K562 (cell line): ENCODE results near the gene TBXAS1. TPM values are rescaled to one million over a fixed set of nuclear protein-coding genes. Genes with fewer than 3 reads are reported as not detected.

ENCODE experiments used
- AFF4 ChIP-seq: sonication (generic); formaldehyde crosslinking; IDR thresholded peaks from 2 replicates; pipeline ENCODE4 v1.8.0; 2023; ENCODE audit warnings: mild to moderate bottlenecking, missing genetic modification reagents
- KAT2B ChIP-seq: IDR thresholded peaks from one replicate; pipeline ENCODE4 v1.6.1; 2012; ENCODE audit warnings: low read depth, mild to moderate bottlenecking, control low read depth, inconsistent platforms, low read length, moderate library complexity
- MBD2 ChIP-seq: sonication (generic); IDR thresholded peaks from 2 replicates; pipeline ENCODE4 v1.6.1; 2016; ENCODE audit warnings: low read depth, borderline replicate concordance
- PBX2 ChIP-seq, 2 experiments: IDR thresholded peaks in 1 of 2; conservative IDR thresholded peaks in 1 of 2; 2 replicates each; pipeline ENCODE4 v1.6.1; 2016; ENCODE audit warnings: low read depth in 2 of 2, mild to moderate bottlenecking in 1 of 2, missing compliant biosample characterization in 1 of 2, missing genetic modification characterization in 1 of 2, moderate library complexity in 1 of 2
- SP1 ChIP-seq: sonication (generic); formaldehyde crosslinking; IDR thresholded peaks from 2 replicates; pipeline ENCODE4 v1.8.1; 2022; ENCODE audit warnings: mild to moderate bottlenecking, missing genetic modification reagents
- polyA plus RNA-seq, 8 experiments: library from polyadenylated mRNA; depleted of rRNA in 4 of 8; stranded (reverse) in 5 of 8; unstranded in 3 of 8; fragments of >200 nt; fragmentation: Nextera tagmentation in 2 of 8; fragmentation: Illumina TruSeq in 1 of 8; extraction: Ambion mirVana in 2 of 8; extraction: Trizol in 1 of 8; gene quantifications; 2 replicates each; pipeline versions ENCODE4 v1.2.1 to v1.2.3, GENCODE V29; 2011 to 2014; ENCODE audit warnings: inconsistent platforms in 1 of 8, missing spikeins in 1 of 8
- total RNA-seq, 7 experiments: library from RNA; depleted of rRNA in 6 of 7; stranded (reverse); fragments of >200 nt in 6 of 7; fragmentation: Illumina TruSeq in 2 of 7; extraction: Trizol in 2 of 7; gene quantifications; 2 replicates each; pipeline versions ENCODE4 v1.2.1 to v1.2.3, GENCODE V29; 2011 to 2021; ENCODE audit warnings: low replicate concordance in 1 of 7
- TF ChIP-seq, protein P1 (sequence below): fragments of 450-650 bp; IDR thresholded peaks from 2 replicates; pipeline ENCODE4 v1.6.1; 2016; ENCODE audit warnings: low read depth
- TF ChIP-seq, protein P2 (sequence below): fragments of 250-450 bp; sonication (Bioruptor Pico); IDR thresholded peaks from 2 replicates; pipeline ENCODE4 v1.8.0; 2022; ENCODE audit warnings: inconsistent platforms

The TBXAS1 gene
- total and polyA plus RNA-seq, 9 of the 15 experiments (the other 6 are each of a cell fraction or from before 2014, with no cell fraction given), result 1.1 to 8.3 (median 1.9) TPM

- TF ChIP-seq PBX2 (CRISPR knock-in tag; IDR thresholded peaks at IDR 0.05; ENCODE audit: low read depth), result peak; percentile 11; the same call in 1 of the 2 replicates
- TF ChIP-seq PBX2 (tag; conservative IDR thresholded peaks at IDR 0.05; ENCODE audit: low read depth), result peak; percentile 82
- TF ChIP-seq MBD2, result peak; percentile 64
- peak; percentile 60; the same call in 1 of the 2 replicates for TF ChIP-seq SP1 (CRISPR knock-in tag)
- no peak for TF ChIP-seq AFF4 (CRISPR knock-in tag)
- TF ChIP-seq KAT2B, result no peak
- TF ChIP-seq, protein P1, sequence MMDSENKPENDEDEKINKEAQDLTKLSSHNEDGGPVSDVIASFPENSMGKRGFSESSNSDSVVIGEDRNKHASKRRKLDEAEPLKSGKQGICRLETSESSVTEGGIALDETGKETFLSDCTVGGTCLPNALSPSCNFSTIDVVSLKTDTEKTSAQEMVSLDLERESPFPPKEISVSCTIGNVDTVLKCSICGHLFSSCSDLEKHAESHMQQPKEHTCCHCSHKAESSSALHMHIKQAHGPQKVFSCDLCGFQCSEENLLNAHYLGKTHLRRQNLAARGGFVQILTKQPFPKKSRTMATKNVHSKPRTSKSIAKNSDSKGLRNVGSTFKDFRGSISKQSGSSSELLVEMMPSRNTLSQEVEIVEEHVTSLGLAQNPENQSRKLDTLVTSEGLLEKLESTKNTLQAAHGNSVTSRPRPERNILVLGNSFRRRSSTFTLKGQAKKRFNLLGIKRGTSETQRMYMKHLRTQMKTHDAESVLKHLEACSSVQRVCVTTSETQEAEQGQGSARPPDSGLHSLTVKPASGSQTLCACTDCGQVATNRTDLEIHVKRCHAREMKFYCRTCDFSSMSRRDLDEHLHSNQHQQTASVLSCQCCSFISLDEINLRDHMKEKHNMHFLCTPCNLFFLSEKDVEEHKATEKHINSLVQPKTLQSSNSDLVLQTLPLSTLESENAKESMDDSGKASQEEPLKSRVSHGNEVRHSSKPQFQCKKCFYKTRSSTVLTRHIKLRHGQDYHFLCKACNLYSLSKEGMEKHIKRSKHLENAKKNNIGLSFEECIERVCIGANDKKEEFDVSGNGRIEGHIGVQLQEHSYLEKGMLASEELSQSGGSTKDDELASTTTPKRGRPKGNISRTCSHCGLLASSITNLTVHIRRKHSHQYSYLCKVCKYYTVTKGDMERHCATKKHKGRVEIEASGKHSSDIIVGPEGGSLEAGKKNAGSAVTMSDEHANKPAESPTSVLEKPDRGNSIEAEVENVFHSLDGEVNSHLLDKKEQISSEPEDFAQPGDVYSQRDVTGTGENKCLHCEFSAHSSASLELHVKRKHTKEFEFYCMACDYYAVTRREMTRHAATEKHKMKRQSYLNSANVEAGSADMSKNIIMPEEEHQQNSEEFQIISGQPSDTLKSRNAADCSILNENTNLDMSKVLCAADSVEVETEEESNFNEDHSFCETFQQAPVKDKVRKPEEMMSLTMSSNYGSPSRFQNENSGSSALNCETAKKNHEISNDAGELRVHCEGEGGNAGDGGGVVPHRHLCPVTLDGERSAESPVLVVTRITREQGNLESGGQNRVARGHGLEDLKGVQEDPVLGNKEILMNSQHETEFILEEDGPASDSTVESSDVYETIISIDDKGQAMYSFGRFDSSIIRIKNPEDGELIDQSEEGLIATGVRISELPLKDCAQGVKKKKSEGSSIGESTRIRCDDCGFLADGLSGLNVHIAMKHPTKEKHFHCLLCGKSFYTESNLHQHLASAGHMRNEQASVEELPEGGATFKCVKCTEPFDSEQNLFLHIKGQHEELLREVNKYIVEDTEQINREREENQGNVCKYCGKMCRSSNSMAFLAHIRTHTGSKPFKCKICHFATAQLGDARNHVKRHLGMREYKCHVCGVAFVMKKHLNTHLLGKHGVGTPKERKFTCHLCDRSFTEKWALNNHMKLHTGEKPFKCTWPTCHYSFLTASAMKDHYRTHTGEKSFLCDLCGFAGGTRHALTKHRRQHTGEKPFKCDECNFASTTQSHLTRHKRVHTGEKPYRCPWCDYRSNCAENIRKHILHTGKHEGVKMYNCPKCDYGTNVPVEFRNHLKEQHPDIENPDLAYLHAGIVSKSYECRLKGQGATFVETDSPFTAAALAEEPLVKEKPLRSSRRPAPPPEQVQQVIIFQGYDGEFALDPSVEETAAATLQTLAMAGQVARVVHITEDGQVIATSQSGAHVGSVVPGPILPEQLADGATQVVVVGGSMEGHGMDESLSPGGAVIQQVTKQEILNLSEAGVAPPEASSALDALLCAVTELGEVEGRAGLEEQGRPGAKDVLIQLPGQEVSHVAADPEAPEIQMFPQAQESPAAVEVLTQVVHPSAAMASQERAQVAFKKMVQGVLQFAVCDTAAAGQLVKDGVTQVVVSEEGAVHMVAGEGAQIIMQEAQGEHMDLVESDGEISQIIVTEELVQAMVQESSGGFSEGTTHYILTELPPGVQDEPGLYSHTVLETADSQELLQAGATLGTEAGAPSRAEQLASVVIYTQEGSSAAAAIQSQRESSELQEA, result no peak
- TF ChIP-seq, protein P2, sequence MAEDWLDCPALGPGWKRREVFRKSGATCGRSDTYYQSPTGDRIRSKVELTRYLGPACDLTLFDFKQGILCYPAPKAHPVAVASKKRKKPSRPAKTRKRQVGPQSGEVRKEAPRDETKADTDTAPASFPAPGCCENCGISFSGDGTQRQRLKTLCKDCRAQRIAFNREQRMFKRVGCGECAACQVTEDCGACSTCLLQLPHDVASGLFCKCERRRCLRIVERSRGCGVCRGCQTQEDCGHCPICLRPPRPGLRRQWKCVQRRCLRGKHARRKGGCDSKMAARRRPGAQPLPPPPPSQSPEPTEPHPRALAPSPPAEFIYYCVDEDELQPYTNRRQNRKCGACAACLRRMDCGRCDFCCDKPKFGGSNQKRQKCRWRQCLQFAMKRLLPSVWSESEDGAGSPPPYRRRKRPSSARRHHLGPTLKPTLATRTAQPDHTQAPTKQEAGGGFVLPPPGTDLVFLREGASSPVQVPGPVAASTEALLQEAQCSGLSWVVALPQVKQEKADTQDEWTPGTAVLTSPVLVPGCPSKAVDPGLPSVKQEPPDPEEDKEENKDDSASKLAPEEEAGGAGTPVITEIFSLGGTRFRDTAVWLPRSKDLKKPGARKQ, result no peak
Measured at GRCh38 chr7:139915864-139916716, 87.0 kb downstream of the TBXAS1 start (continued).
